Activated B cell treated with CpG ODN at 0.5 μM for 24 hours (primary cell): ENCODE results near the gene APOC4. TPM values are rescaled to one million over a fixed set of nuclear protein-coding genes. Genes with fewer than 3 reads are reported as not detected.
"Not testable (repeated sequence)": the region's sequence is repeated elsewhere in the genome, so short reads cannot be mapped to it uniquely, and the experiment has no call there.

Experiments used
- ATAC-seq: fragments of 200-7000 bp; cut with Tn5 transposase; one replicate; pipeline ENCODE4 v1.10.0; 2021; ENCODE audit warnings: low read depth, mild to moderate bottlenecking, moderate library complexity
- CTCF ChIA-PET: fragments of 350-600 bp; sonication (Branson Sonifier 250); formaldehyde crosslinking; loops from one replicate; lab custom pipeline; 2021; ENCODE audit warnings: antibody characterized with exemption; lab: Charles Lee
- POLR2A ChIA-PET: fragments of 350-600 bp; sonication (Branson Sonifier 250); formaldehyde crosslinking; loops from one replicate; lab custom pipeline; 2021; ENCODE audit warnings: antibody characterized with exemption; lab: Charles Lee
- DNase-seq: peaks from one replicate; pipeline ENCODE4 v3.0.0; 2022
- H3K27ac Mint-ChIP-seq: one replicate; pipeline ENCODE4 v1.8.0; 2020; ENCODE audit warnings: mixed read lengths
- H3K27me3 Mint-ChIP-seq: one replicate; pipeline ENCODE4 v1.8.0; 2021; ENCODE audit warnings: mixed read lengths
- H3K36me3 Mint-ChIP-seq: one replicate; pipeline ENCODE4 v1.8.0; 2021; ENCODE audit warnings: low read depth, mixed read lengths
- H3K4me1 Mint-ChIP-seq: one replicate; pipeline ENCODE4 v1.8.0; 2021; ENCODE audit warnings: mixed read lengths
- H3K4me3 Mint-ChIP-seq: one replicate; pipeline ENCODE4 v1.8.0; 2020; ENCODE audit warnings: mild to moderate bottlenecking, mixed read lengths
- H3K9me3 Mint-ChIP-seq: one replicate; pipeline ENCODE4 v1.8.0; 2020; ENCODE audit warnings: mixed read lengths
- intact Hi-C: fragments of 100-400 bp; cut with micrococcal nuclease; formaldehyde crosslinking; loops from one replicate; pipeline ENCODE4 v1.15.1; 2024
- total RNA-seq: library from RNA; stranded (reverse); gene quantifications from 2 replicates; pipeline ENCODE4 v1.2.3, GENCODE V29; 2022
- TF ChIP-seq, protein P1 (sequence below): fragments of 200-600 bp; IDR thresholded peaks from one replicate; pipeline ENCODE4 v1.8.0; 2022; ENCODE audit warnings: antibody characterized with exemption, mild to moderate bottlenecking

The APOC4 gene
- total RNA-seq, 1 donor from 2014 or later, result not detected

GRCh38 chr19:44908836-44909261 lies 33.2 kb upstream of the APOC4 start:
- no peak for DNase-seq
- ATAC-seq, result no peak
- Mint-ChIP-seq H3K27me3 (peaks cover 35% of the 10 kb centered on the region), H3K9me3 (no peaks in the 10 kb centered on the region), H3K4me1 (peaks cover 15% of the 10 kb centered on the region), H3K27ac (no peak overlapping the region), H3K4me3 (no peak overlapping the region), H3K36me3 (no peaks in the 10 kb centered on the region)
- intact Hi-C loops, result no loop called here
- POLR2A ChIA-PET, result no interaction called here
- TF ChIP-seq, protein P1, sequence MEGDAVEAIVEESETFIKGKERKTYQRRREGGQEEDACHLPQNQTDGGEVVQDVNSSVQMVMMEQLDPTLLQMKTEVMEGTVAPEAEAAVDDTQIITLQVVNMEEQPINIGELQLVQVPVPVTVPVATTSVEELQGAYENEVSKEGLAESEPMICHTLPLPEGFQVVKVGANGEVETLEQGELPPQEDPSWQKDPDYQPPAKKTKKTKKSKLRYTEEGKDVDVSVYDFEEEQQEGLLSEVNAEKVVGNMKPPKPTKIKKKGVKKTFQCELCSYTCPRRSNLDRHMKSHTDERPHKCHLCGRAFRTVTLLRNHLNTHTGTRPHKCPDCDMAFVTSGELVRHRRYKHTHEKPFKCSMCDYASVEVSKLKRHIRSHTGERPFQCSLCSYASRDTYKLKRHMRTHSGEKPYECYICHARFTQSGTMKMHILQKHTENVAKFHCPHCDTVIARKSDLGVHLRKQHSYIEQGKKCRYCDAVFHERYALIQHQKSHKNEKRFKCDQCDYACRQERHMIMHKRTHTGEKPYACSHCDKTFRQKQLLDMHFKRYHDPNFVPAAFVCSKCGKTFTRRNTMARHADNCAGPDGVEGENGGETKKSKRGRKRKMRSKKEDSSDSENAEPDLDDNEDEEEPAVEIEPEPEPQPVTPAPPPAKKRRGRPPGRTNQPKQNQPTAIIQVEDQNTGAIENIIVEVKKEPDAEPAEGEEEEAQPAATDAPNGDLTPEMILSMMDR, result no peak
- CTCF ChIA-PET, result no interaction called here

DNA sequence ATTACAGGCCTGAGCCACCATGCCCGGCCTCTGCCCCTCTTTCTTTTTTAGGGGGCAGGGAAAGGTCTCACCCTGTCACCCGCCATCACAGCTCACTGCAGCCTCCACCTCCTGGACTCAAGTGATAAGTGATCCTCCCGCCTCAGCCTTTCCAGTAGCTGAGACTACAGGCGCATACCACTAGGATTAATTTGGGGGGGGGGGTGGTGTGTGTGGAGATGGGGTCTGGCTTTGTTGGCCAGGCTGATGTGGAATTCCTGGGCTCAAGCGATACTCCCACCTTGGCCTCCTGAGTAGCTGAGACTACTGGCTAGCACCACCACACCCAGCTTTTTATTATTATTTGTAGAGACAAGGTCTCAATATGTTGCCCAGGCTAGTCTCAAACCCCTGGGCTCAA lies 32.3 kb upstream of the APOC4 start:
- peaks cover 38% of the 10 kb centered on the region for H3K27me3 Mint-ChIP-seq
- CTCF ChIA-PET, result no interaction called here
- no peak overlapping the region for H3K27ac Mint-ChIP-seq

GRCh38 chr19:44911896-44912295 lies 30.1 kb upstream of the APOC4 start:
- H3K9me3 Mint-ChIP-seq, intact Hi-C loops, H3K36me3 Mint-ChIP-seq, H3K4me3 Mint-ChIP-seq, DNase-seq, ATAC-seq, H3K27ac Mint-ChIP-seq: not testable (repeated sequence)
- Mint-ChIP-seq H3K27me3 (peaks cover 28% of the 10 kb centered on the region), H3K4me1 (peaks cover 11% of the 10 kb centered on the region)
- CTCF ChIA-PET, result interaction anchor here (1.3 kb wide), 1 partner anchor 40 kb away, joined by 4 read pairs; no protein-coding TSS in a partner anchor
- POLR2A ChIA-PET, result interaction anchor here (0.6 kb wide), 2 partner anchors 49 to 82 kb away, joined by 3 to 4 read pairs; no protein-coding TSS in a partner anchor

More for the DNA sequence above, 32.3 kb upstream of the APOC4 start:
- peaks cover under 1% of the 10 kb centered on the region for H3K36me3 Mint-ChIP-seq
- POLR2A ChIA-PET, result interaction anchor here (0.7 kb wide), 1 partner anchor 1426 kb away, joined by 3 read pairs; no protein-coding TSS in a partner anchor
- H3K4me3 Mint-ChIP-seq, result no peak overlapping the region
- peaks cover 23% of the 10 kb centered on the region for H3K4me1 Mint-ChIP-seq
- H3K9me3 Mint-ChIP-seq, result no peaks in the 10 kb centered on the region
- ATAC-seq, result no peak
- DNase-seq, result no peak
- TF ChIP-seq, protein P1, result no peak
- intact Hi-C loops, result no loop called here

DNA sequence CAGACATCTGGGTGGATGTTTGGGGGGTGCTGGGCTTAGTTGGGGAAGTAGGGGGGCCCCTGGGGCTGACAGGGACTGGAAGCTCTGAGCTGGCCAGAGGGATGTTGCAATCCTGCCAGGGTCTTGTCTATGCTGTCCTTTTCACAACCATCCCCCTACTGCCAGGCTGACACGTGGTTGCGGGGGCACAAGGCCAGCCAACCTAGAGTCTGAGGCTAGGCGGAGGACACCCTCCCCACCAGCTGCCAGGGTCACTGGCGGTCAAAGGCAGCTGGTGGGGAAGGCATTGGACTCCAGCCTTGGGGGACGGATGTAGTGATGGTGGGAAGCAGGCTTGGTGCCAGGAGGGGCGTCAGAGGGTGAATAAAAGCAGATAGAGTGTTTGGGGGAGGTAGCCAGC lies 29.2 kb upstream of the APOC4 start:
- POLR2A ChIA-PET, result no interaction called here
- no peak overlapping the region for H3K27ac Mint-ChIP-seq

DNA sequence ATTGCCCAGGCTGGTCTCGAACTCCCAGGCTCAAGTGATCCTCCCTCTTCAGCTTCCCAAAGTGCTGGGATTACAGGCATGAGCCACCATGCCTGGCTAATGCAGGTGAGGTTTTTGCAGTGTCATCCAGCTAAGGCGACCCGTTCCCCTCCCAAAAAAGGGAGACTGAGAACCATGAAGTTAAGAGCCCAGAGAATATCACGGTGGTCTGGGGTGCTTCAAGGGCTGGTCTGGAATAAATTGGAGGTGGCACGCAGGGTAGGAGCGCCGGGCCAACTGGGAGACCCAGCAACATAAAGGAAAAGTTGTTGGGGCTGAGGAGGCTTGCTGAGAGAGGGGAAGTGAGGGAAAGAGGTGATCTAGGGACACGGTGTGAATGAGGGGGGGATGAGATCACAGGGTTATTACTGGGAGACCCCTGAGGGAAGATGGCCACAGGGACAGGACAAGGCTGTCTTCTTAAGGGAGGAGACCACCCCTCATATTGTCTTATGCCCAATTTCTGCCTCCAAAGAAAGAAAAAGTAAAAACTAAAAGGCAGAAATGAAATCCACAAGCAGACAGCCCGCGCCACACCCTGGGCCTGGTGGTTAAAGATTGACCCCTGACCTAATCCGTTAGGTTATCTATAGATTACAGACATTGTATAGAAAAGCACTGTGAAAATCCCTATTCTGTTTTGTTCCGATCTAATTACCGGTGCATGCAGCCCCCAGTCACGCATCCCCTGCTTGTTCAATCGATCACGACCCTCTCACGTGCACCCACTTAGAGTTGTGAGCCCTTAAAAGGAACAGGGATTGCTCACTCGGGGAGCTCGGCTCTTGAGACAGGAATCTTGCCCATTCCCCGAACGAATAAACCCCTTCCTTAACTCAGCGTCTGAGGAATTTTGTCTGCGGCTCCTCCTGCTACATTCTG lies 28.3 kb upstream of the APOC4 start:
- H3K27ac Mint-ChIP-seq, DNase-seq, H3K9me3 Mint-ChIP-seq, ATAC-seq, CTCF ChIA-PET, POLR2A ChIA-PET, H3K36me3 Mint-ChIP-seq: not testable (repeated sequence)
- Mint-ChIP-seq H3K27me3 (peaks cover 25% of the 10 kb centered on the region), H3K4me1 (peaks cover 11% of the 10 kb centered on the region), H3K4me3 (peak overlapping the region; percentile 92)
- intact Hi-C loops, result loop anchor here (2.0 kb wide), 1 partner anchor 41 kb away; the partner anchor contains the start of gene CLPTM1

More for the DNA sequence above, 29.2 kb upstream of the APOC4 start:
- H3K4me3 Mint-ChIP-seq, result no peak overlapping the region
- H3K27me3 Mint-ChIP-seq, result peaks cover 28% of the 10 kb centered on the region
- CTCF ChIA-PET, result no interaction called here
- no peaks in the 10 kb centered on the region for H3K9me3 Mint-ChIP-seq
- H3K4me1 Mint-ChIP-seq, result peaks cover 11% of the 10 kb centered on the region
- peaks cover 1% of the 10 kb centered on the region for H3K36me3 Mint-ChIP-seq
- TF ChIP-seq, protein P1, result no peak
- intact Hi-C loops, result no loop called here
- no peak for ATAC-seq
- DNase-seq, result no peak

DNA sequence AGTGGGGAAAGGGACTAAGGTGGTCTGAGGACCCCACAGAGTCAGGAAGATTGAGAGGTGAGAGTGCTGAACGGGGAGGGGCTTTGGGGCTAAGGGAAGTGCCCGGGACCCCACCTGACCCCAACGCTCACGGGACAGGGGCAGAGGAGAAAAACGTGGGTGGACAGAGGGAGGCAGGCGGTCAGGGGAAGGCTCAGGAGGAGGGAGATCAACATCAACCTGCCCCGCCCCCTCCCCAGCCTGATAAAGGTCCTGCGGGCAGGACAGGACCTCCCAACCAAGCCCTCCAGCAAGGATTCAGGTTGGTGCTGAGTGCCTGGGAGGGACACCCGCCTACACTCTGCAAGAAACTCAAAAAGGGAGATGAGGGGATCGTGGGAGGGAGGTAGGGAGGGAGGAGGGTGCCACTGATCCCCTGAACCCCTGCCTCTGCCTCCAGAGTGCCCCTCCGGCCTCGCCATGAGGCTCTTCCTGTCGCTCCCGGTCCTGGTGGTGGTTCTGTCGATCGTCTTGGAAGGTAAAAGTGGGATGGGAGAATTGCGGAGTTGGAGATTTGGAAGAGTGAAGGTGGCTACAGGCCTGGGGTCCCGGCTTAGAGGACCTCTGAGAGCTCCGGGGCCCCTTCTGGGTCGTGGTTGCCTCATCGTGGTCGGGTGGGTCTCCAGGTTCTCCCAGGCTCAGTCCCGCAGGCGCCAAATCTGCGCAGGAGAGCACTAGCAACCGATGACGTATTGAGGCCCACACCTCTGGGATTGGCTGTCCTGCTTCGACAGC lies 27.4 kb upstream of the APOC4 start, which contains the start of gene APOC1:
Gene APOC1, plus strand, starts transcription at position 176 of the 774 bp plus-strand sequence. Its CDS starts 284 bp downstream, at position 460.
- Mint-ChIP-seq H3K4me1 (peaks cover 11% of the 10 kb centered on the region), H3K27me3 (peaks cover 25% of the 10 kb centered on the region), H3K4me3 (peak within 1 kb of the TSS; percentile 92), H3K27ac (peak within 1 kb of the TSS; percentile 73)
- ATAC-seq (peak; percentile 98), DNase-seq (peak; percentile 74)
- intact Hi-C loops, result loop anchor here (2.0 kb wide), 1 partner anchor 40 kb away; the partner anchor contains the start of gene CLPTM1
- H3K36me3 Mint-ChIP-seq, H3K9me3 Mint-ChIP-seq: not testable (repeated sequence)
- POLR2A ChIA-PET, result interaction anchor here (0.6 to 1.2 kb wide), 5 partner anchors 24 to 610 kb away, joined by 3 to 12 read pairs (median 5); partner anchors contain the start of gene ZNF235
- CTCF ChIA-PET, result interaction anchor here (1.2 kb wide), 1 partner anchor 37 kb away, joined by 3 read pairs; no protein-coding TSS in a partner anchor
